DND-41 (cell line): Measurements from ENCODE around the gene PLXNC1.

ENCODE experiments used
- ATAC-seq: fragments of 200-7000 bp; cut with Tn5 transposase; 3 replicates; pipeline ENCODE4 v1.9.1; 2021; ENCODE audit warnings: low read depth; ENCODE audit not compliant: insufficient read depth
- DNase-seq: peaks from one replicate; pipeline ENCODE4 v3.0.0-alpha.2; 2020
- H2AFZ ChIP-seq: 2 replicates; pipeline ENCODE4 v1.6.0; 2012; ENCODE audit warnings: low read depth, low read length
- H3K27ac ChIP-seq: 2 replicates; pipeline ENCODE4 v1.5.1; 2012; ENCODE audit warnings: low read length, inconsistent platforms
- H3K27me3 ChIP-seq: fragments of 200-600 bp; sonication (generic); 2 replicates; pipeline ENCODE4 v1.6.0; 2012; ENCODE audit warnings: low read length, mild to moderate bottlenecking, inconsistent platforms; ENCODE audit not compliant: insufficient read depth, poor library complexity
- H3K36me3 ChIP-seq: 2 replicates; pipeline ENCODE4 v1.5.1; 2012; ENCODE audit warnings: low read length, inconsistent platforms; ENCODE audit not compliant: insufficient read depth
- H3K4me1 ChIP-seq: 2 replicates; pipeline ENCODE4 v1.5.1; 2012; ENCODE audit warnings: mild to moderate bottlenecking, low read length; ENCODE audit not compliant: insufficient read depth
- H3K4me2 ChIP-seq: 2 replicates; pipeline ENCODE4 v1.6.0; 2012; ENCODE audit warnings: mild to moderate bottlenecking, moderate library complexity, low read length, inconsistent platforms; ENCODE audit not compliant: insufficient read depth
- H3K4me3 ChIP-seq, 2 experiments: fragments of 200-600 bp in 1 of 2; shearing (Covaris generic) in 1 of 2; 2 replicates each; pipeline ENCODE4 v1.5.1; 2012 to 2016; ENCODE audit warnings: inconsistent platforms in 2 of 2, low read length in 2 of 2, mild to moderate bottlenecking in 2 of 2, low read depth in 1 of 2, moderate library complexity in 1 of 2
- H3K79me2 ChIP-seq: 2 replicates; pipeline ENCODE4 v1.6.0; 2012; ENCODE audit warnings: low read length, inconsistent platforms; ENCODE audit not compliant: insufficient read depth
- H3K9ac ChIP-seq: 2 replicates; pipeline ENCODE4 v1.6.0; 2012; ENCODE audit warnings: low read depth, mild to moderate bottlenecking, inconsistent platforms, low read length, moderate library complexity
- H3K9me3 ChIP-seq: 2 replicates; pipeline ENCODE4 v1.5.1; 2012; ENCODE audit warnings: low read length, moderate library complexity, mild to moderate bottlenecking, inconsistent platforms; ENCODE audit not compliant: insufficient read depth, severe bottlenecking
- H4K20me1 ChIP-seq: 2 replicates; pipeline ENCODE4 v1.6.0; 2012; ENCODE audit warnings: low read length; ENCODE audit not compliant: insufficient read depth
- EZH2 ChIP-seq: IDR thresholded peaks from 3 replicates; pipeline ENCODE4 v1.6.1; 2012; ENCODE audit warnings: borderline replicate concordance, low read depth, mild to moderate bottlenecking, moderate library complexity, low read length, inconsistent platforms; ENCODE audit not compliant: severe bottlenecking
- TF ChIP-seq, protein P1 (sequence below): IDR thresholded peaks from 2 replicates; pipeline ENCODE4 v1.5.1; 2012; ENCODE audit warnings: borderline replicate concordance, low read length, moderate library complexity, mild to moderate bottlenecking; ENCODE audit not compliant: poor library complexity, severe bottlenecking; ENCODE audit errors: extremely low read depth

Gene PLXNC1

DNA sequence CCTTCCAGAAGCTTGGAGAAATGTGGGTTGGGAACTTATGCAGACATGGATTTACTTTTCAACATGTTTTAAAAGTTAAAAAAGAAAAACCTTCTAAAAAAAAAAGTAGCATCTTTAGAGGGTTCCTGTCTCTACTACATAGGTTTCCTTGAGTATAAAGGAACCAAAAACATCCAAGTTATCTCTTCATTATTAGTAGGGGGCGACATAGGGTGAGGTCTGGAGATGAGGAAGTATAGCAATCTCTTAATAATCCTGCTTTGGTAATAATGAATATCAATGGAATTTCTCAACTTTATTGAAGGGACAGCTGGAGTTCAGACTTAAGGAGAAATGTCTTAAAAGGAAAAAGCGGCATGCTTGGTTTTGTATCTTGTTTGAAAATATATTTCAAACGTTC lies 6.5 kb upstream of the PLXNC1 start:
- H2AFZ ChIP-seq: no peak overlapping the region
- H3K9ac ChIP-seq: no peak overlapping the region
- H3K27ac ChIP-seq: no peak overlapping the region
- no peaks in the 10 kb centered on the region for H3K4me1 ChIP-seq
- H3K79me2 ChIP-seq: no peaks in the 10 kb centered on the region
- no peak for ATAC-seq
- TF ChIP-seq, protein P1, sequence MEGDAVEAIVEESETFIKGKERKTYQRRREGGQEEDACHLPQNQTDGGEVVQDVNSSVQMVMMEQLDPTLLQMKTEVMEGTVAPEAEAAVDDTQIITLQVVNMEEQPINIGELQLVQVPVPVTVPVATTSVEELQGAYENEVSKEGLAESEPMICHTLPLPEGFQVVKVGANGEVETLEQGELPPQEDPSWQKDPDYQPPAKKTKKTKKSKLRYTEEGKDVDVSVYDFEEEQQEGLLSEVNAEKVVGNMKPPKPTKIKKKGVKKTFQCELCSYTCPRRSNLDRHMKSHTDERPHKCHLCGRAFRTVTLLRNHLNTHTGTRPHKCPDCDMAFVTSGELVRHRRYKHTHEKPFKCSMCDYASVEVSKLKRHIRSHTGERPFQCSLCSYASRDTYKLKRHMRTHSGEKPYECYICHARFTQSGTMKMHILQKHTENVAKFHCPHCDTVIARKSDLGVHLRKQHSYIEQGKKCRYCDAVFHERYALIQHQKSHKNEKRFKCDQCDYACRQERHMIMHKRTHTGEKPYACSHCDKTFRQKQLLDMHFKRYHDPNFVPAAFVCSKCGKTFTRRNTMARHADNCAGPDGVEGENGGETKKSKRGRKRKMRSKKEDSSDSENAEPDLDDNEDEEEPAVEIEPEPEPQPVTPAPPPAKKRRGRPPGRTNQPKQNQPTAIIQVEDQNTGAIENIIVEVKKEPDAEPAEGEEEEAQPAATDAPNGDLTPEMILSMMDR: peak; percentile 7
- TF ChIP-seq EZH2: no peak
- H3K4me3 ChIP-seq: no peak overlapping the region
- H3K9me3 ChIP-seq: no peaks in the 10 kb centered on the region
- no peak for DNase-seq
- H3K27me3 ChIP-seq: peaks cover 16% of the 10 kb centered on the region
- no peaks in the 10 kb centered on the region for H4K20me1 ChIP-seq
- H3K36me3 ChIP-seq: no peaks in the 10 kb centered on the region
- no peak overlapping the region for H3K4me2 ChIP-seq

DNA sequence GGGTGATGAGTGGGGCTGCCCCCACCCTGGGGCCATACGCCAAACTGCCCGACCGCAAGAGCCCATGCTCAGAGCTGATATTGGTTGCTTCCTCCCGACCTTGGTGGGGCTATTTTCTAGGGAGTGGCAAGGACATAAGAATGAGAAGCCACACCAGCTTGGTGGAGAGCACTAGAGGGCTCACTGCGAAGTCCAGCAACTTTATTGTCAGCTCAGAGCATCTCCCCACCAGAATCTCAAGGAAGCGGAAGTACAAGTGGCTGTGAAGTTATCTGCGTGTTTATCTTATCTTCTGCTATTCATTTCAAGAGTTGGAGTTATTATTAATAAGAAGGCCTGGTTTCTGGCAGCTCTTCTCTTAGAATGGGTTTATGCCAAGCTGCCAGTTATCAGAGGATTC lies 4.9 kb upstream of the PLXNC1 start:
- ATAC-seq: no peak

DNA sequence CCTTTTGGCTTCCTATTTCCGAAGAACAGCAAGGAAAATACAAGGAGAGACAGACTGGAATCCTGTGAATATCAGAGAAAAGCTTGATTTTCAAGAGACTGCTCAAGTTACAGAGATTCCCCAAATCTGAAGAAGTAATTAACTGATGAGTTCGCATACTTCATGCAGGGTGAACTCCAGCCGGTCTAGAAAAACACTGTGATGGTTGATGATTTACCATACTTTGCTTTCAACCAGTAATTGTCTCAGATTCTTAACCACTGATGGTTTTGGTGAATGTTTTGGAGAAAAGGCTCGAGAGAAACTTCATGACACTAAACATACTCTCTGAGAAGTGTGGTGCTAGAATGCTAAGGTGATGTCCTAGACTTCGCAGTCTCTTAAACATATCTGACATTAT lies 4.4 kb upstream of the PLXNC1 start:
- no peak overlapping the region for H3K27ac ChIP-seq
- peaks cover 28% of the 10 kb centered on the region for H3K27me3 ChIP-seq
- no peak overlapping the region for H3K4me3 ChIP-seq
- H3K36me3 ChIP-seq: no peaks in the 10 kb centered on the region
- peaks cover 8% of the 10 kb centered on the region for H3K4me1 ChIP-seq
- no peak for TF ChIP-seq EZH2
- TF ChIP-seq, protein P1: no peak
- H3K9me3 ChIP-seq: no peaks in the 10 kb centered on the region
- no peaks in the 10 kb centered on the region for H3K79me2 ChIP-seq
- no peak overlapping the region for H3K9ac ChIP-seq
- ATAC-seq (no peak), DNase-seq (no peak)
- H2AFZ ChIP-seq: no peak overlapping the region
- no peak overlapping the region for H3K4me2 ChIP-seq
- 0 out of 2 replicates have a peak, but pooled peaks cover 3% of the 10 kb centered on the region for H4K20me1 ChIP-seq

More for the DNA sequence above, 4.9 kb upstream of the PLXNC1 start:
- no peak overlapping the region for H3K4me2 ChIP-seq
- no peak for DNase-seq
- peaks cover 26% of the 10 kb centered on the region for H3K27me3 ChIP-seq
- no peak overlapping the region for H3K4me3 ChIP-seq
- H3K79me2 ChIP-seq: no peaks in the 10 kb centered on the region
- TF ChIP-seq, protein P1: no peak
- TF ChIP-seq EZH2: no peak
- H4K20me1 ChIP-seq: 0 out of 2 replicates have a peak, but pooled peaks cover 3% of the 10 kb centered on the region
- no peak overlapping the region for H3K9ac ChIP-seq
- H2AFZ ChIP-seq: no peak overlapping the region
- peaks cover 7% of the 10 kb centered on the region for H3K4me1 ChIP-seq
- no peaks in the 10 kb centered on the region for H3K9me3 ChIP-seq
- no peaks in the 10 kb centered on the region for H3K36me3 ChIP-seq
- no peak overlapping the region for H3K27ac ChIP-seq

DNA sequence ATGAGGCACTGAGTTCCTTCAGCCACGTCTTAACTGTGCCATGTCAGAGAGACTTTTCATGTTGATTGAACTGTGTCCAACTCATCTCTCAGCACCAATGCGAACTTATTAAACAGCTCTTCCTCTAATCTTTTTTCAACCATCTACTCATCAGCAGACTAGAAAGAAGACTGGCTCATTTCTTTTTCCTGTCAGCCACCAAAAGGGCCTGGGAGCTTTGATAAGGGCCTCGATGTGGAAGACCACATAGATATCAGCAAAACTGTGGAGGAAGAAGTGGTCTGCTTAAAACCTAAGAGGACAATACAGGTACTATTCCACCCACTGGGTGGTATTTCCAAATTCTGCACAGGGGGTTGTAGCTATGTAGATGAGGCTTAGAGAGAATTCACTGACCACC lies 3.6 kb upstream of the PLXNC1 start:
- DNase-seq: no peak
- Histone ChIP-seq H2AFZ (no peak overlapping the region), H3K4me3 (no peak overlapping the region), H3K4me1 (peaks cover 16% of the 10 kb centered on the region), H3K27ac (no peak overlapping the region), H3K79me2 (no peaks in the 10 kb centered on the region), H3K36me3 (no peaks in the 10 kb centered on the region), H3K9me3 (no peaks in the 10 kb centered on the region), H3K9ac (no peak overlapping the region), H3K4me2 (no peak overlapping the region), H4K20me1 (0 out of 2 replicates have a peak, but pooled peaks cover 4% of the 10 kb centered on the region), H3K27me3 (peaks cover 36% of the 10 kb centered on the region)
- TF ChIP-seq, protein P1: no peak
- TF ChIP-seq EZH2: no peak
- no peak for ATAC-seq
